ENCODE data around the gene ZFC3H1. TPM values are rescaled to one million over a fixed set of nuclear protein-coding genes. Genes with fewer than 3 reads are reported as not detected.

Gene ZFC3H1
- total and polyA plus RNA-seq, 2 of the 13 experiments (the other 11 are each of a cell fraction or from before 2014, with no cell fraction given), result 17.1 to 38.3 TPM

DNA sequence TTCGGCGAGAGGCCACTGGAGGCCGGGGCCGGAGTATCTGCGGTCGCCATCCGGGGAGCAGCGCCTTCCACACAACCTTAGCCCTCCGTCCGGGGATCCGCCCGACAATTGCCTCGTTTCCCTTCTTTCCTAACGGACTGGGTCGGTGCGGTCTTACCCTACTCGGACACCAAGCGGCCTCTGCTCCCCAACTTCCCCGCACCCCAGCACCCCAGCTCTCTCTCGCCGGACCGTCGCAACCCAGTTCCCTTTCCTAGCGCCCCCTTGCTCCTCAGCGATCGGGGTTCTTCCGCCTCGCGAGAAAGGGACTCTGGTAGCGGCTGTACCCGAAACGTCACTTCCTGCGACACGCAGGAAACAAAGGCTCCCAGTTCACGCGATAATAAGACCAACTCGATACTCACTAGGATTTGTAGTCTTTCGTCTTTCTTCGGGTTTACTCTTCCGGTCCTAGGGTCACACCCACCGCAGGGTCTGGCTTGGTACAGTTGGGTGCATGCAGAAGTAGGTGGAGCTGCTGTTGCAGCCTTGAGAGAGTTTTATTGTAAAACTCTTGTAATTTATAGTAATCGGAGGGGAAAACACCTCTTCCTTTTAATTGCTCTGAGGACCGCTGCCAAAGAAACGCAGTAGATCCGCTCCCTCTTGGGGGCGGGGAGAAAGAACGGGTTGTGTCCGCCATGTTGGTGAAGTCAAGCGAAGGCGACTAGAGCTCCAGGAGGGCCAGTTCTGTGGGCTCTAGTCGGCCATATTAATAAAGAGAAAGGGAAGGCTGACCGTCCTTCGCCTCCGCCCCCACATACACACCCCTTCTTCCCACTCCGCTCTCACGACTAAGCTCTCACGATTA, at the start of gene ZFC3H1, which contains the start of gene THAP2 (continued):
- TF ChIP-seq, protein P1, sequence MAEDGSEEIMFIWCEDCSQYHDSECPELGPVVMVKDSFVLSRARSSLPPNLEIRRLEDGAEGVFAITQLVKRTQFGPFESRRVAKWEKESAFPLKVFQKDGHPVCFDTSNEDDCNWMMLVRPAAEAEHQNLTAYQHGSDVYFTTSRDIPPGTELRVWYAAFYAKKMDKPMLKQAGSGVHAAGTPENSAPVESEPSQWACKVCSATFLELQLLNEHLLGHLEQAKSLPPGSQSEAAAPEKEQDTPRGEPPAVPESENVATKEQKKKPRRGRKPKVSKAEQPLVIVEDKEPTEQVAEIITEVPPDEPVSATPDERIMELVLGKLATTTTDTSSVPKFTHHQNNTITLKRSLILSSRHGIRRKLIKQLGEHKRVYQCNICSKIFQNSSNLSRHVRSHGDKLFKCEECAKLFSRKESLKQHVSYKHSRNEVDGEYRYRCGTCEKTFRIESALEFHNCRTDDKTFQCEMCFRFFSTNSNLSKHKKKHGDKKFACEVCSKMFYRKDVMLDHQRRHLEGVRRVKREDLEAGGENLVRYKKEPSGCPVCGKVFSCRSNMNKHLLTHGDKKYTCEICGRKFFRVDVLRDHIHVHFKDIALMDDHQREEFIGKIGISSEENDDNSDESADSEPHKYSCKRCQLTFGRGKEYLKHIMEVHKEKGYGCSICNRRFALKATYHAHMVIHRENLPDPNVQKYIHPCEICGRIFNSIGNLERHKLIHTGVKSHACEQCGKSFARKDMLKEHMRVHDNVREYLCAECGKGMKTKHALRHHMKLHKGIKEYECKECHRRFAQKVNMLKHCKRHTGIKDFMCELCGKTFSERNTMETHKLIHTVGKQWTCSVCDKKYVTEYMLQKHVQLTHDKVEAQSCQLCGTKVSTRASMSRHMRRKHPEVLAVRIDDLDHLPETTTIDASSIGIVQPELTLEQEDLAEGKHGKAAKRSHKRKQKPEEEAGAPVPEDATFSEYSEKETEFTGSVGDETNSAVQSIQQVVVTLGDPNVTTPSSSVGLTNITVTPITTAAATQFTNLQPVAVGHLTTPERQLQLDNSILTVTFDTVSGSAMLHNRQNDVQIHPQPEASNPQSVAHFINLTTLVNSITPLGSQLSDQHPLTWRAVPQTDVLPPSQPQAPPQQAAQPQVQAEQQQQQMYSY (CRISPR knock-in tag; IDR thresholded peaks at IDR 0.05), result no peak
- TF ChIP-seq MATR3 (CRISPR knock-in tag; IDR thresholded peaks at IDR 0.05) (no peak), POLR2A (IDR thresholded peaks at IDR 0.05; ENCODE audit: insufficient read depth in 1 of 2, low read depth in 2 of 2, low read length in 2 of 2) (peak; percentile 80 to 91), ZNF670 (CRISPR knock-in tag; IDR thresholded peaks at IDR 0.05; ENCODE audit: borderline replicate concordance) (peak; percentile 53; the same call in 1 of the 2 replicates), MIER3 (CRISPR knock-in tag; IDR thresholded peaks at IDR 0.05; ENCODE audit: borderline replicate concordance) (peak; percentile 85), HHEX (CRISPR knock-in tag; IDR thresholded peaks at IDR 0.05) (no peak), TBX2 (CRISPR knock-in tag; IDR thresholded peaks at IDR 0.05; ENCODE audit: borderline replicate concordance) (peak; percentile 50; the same call in 1 of the 2 replicates), RNF2 (conservative IDR thresholded peaks at IDR 0.05; ENCODE audit: low read depth) (no peak), ZNF788 (CRISPR knock-in tag; IDR thresholded peaks at IDR 0.05; ENCODE audit: borderline replicate concordance) (peak; percentile 49; the same call in 1 of the 2 replicates), IKZF4 (CRISPR knock-in tag; IDR thresholded peaks at IDR 0.05; ENCODE audit: borderline replicate concordance, low read depth, not compliant biosample characterization) (peak; percentile 39), DR1 (CRISPR knock-in tag; IDR thresholded peaks at IDR 0.05) (peak; percentile 65), CCAR2 (optimal IDR thresholded peaks at IDR 0.05; ENCODE audit: low read depth, low read length) (peak; percentile 4), HNF4A (CRISPR knock-in tag; IDR thresholded peaks at IDR 0.05) (0 out of 2 replicates have a peak, but pooled peaks have one; percentile 14), ZBTB21 (CRISPR knock-in tag; IDR thresholded peaks at IDR 0.05) (0 out of 2 replicates have a peak, but pooled peaks have one; percentile 32), HNRNPLL (IDR thresholded peaks at IDR 0.05; ENCODE audit: low read depth, low read length, poor library complexity, severe bottlenecking) (peak; percentile 27), YEATS4 (CRISPR knock-in tag; IDR thresholded peaks at IDR 0.05; ENCODE audit: borderline replicate concordance) (no peak), DMAP1 (CRISPR knock-in tag; IDR thresholded peaks at IDR 0.05) (peak; percentile 74), ZBTB38 (CRISPR knock-in tag; IDR thresholded peaks at IDR 0.05) (no peak; the same call in 1 of the 2 replicates), TOE1 (CRISPR knock-in tag; IDR thresholded peaks at IDR 0.05) (0 out of 2 replicates have a peak, but pooled peaks have one; percentile 37), ZNF782 (CRISPR knock-in tag; IDR thresholded peaks at IDR 0.05; ENCODE audit: borderline replicate concordance) (no peak), SIX1 (CRISPR knock-in tag; IDR thresholded peaks at IDR 0.05; ENCODE audit: borderline replicate concordance) (0 out of 2 replicates have a peak, but pooled peaks have one; percentile 9), HDAC1 (CRISPR knock-in tag; IDR thresholded peaks at IDR 0.05) (peak; percentile 48; the same call in 1 of the 2 replicates)
- TF ChIP-seq, protein P2, sequence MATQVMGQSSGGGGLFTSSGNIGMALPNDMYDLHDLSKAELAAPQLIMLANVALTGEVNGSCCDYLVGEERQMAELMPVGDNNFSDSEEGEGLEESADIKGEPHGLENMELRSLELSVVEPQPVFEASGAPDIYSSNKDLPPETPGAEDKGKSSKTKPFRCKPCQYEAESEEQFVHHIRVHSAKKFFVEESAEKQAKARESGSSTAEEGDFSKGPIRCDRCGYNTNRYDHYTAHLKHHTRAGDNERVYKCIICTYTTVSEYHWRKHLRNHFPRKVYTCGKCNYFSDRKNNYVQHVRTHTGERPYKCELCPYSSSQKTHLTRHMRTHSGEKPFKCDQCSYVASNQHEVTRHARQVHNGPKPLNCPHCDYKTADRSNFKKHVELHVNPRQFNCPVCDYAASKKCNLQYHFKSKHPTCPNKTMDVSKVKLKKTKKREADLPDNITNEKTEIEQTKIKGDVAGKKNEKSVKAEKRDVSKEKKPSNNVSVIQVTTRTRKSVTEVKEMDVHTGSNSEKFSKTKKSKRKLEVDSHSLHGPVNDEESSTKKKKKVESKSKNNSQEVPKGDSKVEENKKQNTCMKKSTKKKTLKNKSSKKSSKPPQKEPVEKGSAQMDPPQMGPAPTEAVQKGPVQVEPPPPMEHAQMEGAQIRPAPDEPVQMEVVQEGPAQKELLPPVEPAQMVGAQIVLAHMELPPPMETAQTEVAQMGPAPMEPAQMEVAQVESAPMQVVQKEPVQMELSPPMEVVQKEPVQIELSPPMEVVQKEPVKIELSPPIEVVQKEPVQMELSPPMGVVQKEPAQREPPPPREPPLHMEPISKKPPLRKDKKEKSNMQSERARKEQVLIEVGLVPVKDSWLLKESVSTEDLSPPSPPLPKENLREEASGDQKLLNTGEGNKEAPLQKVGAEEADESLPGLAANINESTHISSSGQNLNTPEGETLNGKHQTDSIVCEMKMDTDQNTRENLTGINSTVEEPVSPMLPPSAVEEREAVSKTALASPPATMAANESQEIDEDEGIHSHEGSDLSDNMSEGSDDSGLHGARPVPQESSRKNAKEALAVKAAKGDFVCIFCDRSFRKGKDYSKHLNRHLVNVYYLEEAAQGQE (IDR thresholded peaks at IDR 0.05; ENCODE audit: borderline replicate concordance in 1 of 2, low read depth in 1 of 2, low read length in 2 of 2), result 0 out of 4 replicates have a peak, but pooled peaks of 1 of the 2 experiments have one; percentile 21

Data from HepG2 (cell line).